ENCODE results near the gene BBS4.

GRCh38 chr15:72724028-72724427, 38.0 kb downstream of the BBS4 start:
- TF ChIP-seq CTCF (IDR thresholded peaks at IDR 0.05), result no peak
- TF ChIP-seq POLR2A (IDR thresholded peaks at IDR 0.05), result no peak
